ENCODE results near the gene THSD4. TPM values are rescaled to one million over a fixed set of nuclear protein-coding genes. Genes with fewer than 3 reads are reported as not detected.

THSD4 gene
- total RNA-seq, 2 experiments from 2014 or later: 0.08 TPM; not detected in 1

DNA sequence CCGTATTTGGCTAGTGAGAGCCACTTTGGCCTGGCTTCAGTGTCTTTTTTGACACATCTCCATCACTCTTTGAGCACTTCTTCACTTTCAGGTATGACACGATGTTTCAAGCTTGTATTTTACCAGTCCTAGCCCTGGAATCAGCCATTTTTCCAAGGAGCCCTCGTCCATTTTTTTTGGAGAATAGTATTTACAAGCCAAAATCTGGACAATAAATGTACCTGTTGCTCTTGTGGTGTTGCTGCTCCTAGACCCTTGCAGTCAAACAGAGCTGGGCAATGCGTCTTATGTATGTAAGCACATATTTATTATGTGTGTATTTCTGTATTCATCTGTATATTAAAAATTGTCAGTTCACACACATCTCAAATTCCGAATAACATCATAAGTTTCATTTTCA lies 231.2 kb downstream of the THSD4 start:
- H3K36me3 Mint-ChIP-seq (ENCODE audit: low read depth): no peaks in the 10 kb centered on the region
- H3K27me3 Mint-ChIP-seq: no peaks in the 10 kb centered on the region
- H3K4me1 Mint-ChIP-seq: no peaks in the 10 kb centered on the region
- ChIA-PET CTCF (no interaction called here), POLR2A (no interaction called here)
- DNase-seq: no peak
- H3K27ac Mint-ChIP-seq: no peak overlapping the region
- no peak overlapping the region for H3K4me3 Mint-ChIP-seq
- H3K9me3 Mint-ChIP-seq: no peaks in the 10 kb centered on the region

DNA sequence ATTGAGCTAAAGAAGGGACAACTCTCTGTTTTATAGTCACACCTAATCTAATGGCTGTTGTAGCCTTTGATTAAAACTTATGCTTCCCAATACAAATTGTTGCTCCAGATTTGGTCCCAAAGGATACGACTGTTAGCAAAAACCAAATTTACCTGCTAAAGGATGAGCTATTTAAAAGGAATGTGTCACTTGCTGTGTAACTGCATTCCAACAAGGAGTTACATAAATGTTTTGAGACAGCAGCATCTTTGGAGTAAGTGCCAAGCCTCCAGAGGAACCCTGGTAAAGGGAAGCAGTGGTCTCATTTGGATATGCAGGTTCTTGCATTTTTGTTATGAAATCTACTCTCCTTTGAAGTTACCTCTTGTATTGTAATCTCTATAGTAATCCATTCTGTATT lies 233.3 kb downstream of the THSD4 start:
- Mint-ChIP-seq H3K4me1 (no peaks in the 10 kb centered on the region), H3K36me3 (ENCODE audit: low read depth) (no peaks in the 10 kb centered on the region), H3K27ac (no peak overlapping the region), H3K4me3 (no peak overlapping the region), H3K27me3 (no peaks in the 10 kb centered on the region), H3K9me3 (no peaks in the 10 kb centered on the region)
- no peak for DNase-seq
- ChIA-PET CTCF (no interaction called here), POLR2A (no interaction called here)

DNA sequence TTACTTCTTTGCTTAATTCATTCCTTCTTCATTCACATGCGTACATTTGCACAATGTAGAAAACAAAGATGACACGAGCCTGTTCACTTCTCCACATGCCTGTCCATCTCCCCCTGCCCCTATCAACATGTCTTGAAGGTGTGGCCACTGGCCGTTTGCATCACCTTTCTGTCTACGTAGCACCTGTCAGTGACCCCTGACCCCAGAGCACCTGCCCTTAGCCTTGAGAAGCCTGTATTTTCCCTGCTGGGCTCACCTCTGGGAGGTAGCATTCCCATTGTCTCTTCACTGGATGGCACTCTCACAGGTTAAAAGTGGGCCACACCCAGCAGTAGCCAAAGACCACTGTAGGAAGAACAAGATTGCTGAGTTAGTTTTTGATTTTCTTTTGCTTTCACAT lies 234.1 kb downstream of the THSD4 start:
- ChIA-PET CTCF (no interaction called here), POLR2A (no interaction called here)
- no peak for DNase-seq
- no peaks in the 10 kb centered on the region for H3K27me3 Mint-ChIP-seq
- no peaks in the 10 kb centered on the region for H3K9me3 Mint-ChIP-seq
- H3K4me3 Mint-ChIP-seq: no peak overlapping the region
- H3K4me1 Mint-ChIP-seq: no peaks in the 10 kb centered on the region
- H3K27ac Mint-ChIP-seq: no peak overlapping the region
- no peaks in the 10 kb centered on the region for H3K36me3 Mint-ChIP-seq (ENCODE audit: low read depth)

DNA sequence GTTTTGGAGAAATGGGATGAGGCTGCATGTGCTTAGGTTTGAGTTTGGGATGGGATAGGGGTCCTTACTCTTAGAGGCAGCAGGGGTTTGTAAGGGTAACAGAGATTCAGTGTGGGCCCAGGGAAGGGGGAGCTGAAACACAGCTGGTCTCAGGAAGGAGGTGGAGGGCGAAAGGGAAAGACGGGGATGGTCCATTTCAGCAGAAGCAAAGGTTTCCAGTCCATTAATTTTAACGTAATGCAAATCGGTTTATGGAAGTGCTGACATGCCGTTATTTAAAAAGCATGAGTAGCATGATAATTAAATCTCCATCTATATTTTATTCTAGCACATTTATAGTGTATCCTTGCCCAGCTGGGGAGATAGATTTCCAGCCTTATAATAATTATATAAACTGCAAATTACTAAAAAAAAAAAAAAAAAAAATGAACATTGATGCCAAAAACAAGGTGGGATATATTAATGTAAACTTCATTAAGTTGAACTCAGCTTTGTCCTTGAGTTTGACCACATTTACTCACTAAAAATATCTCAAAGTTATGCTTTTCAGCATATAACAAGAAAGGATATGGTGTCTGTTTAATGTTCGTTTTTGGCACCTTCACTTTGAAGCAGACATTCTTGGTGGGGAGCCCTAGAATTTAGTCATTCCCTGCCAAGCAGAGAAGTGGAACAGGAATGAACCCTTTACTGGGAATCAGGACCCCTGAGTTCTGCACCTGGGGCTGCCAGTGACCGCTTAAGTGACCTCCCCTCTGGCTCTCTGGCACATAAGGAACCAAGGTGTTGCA lies 234.7 kb downstream of the THSD4 start:
- no peaks in the 10 kb centered on the region for H3K4me1 Mint-ChIP-seq
- DNase-seq: no peak
- ChIA-PET POLR2A (interaction anchor here (0.7 kb wide), 1 partner anchor 1182 kb away, joined by 3 read pairs; no protein-coding TSS in a partner anchor), CTCF (no interaction called here)
- no peak overlapping the region for H3K27ac Mint-ChIP-seq
- H3K4me3 Mint-ChIP-seq: no peak overlapping the region
- no peaks in the 10 kb centered on the region for H3K36me3 Mint-ChIP-seq (ENCODE audit: low read depth)
- no peaks in the 10 kb centered on the region for H3K9me3 Mint-ChIP-seq
- no peaks in the 10 kb centered on the region for H3K27me3 Mint-ChIP-seq

DNA sequence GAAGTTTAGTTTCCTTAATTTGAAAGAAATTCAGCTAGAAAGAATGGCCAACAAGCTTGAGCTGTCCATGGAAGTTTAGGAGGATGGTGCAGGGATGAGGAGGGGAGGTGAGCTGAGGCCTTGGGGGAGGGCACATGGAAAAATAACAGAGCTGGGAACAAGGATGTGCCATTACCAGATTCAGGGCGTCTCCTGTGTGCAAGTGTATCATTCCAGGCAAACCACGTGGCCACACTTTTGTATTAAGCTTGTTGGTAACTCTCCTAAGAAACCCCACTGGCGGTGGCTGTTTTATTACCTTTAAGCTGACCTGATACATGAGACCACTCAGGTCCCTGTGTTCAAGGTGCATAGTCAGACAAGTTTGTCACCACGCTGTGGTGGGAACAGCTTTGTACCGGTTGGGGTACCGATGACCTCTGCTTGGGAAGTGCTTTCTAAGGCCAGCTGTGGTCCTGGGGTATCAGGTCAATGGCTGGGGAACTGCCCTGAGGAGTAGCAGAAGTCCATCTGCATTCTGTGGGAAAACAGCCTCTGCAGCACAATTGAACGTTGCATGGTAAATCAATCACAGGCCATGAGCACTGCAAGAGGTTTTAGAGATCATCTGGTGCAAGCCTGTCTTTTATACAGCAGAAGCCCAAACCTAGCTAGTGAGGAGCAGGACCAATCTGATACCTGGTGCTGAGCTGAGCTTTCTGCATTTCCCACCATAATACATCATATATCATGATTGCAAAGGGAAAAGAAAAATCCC lies 235.5 kb downstream of the THSD4 start:
- no peak overlapping the region for H3K4me3 Mint-ChIP-seq
- CTCF ChIA-PET: no interaction called here
- DNase-seq: no peak
- no peaks in the 10 kb centered on the region for H3K27me3 Mint-ChIP-seq
- no peaks in the 10 kb centered on the region for H3K36me3 Mint-ChIP-seq (ENCODE audit: low read depth)
- H3K27ac Mint-ChIP-seq: no peak overlapping the region
- POLR2A ChIA-PET: interaction anchor here (0.7 kb wide), 1 partner anchor 1183 kb away, joined by 3 read pairs; no protein-coding TSS in a partner anchor
- no peaks in the 10 kb centered on the region for H3K9me3 Mint-ChIP-seq
- H3K4me1 Mint-ChIP-seq: no peaks in the 10 kb centered on the region

DNA sequence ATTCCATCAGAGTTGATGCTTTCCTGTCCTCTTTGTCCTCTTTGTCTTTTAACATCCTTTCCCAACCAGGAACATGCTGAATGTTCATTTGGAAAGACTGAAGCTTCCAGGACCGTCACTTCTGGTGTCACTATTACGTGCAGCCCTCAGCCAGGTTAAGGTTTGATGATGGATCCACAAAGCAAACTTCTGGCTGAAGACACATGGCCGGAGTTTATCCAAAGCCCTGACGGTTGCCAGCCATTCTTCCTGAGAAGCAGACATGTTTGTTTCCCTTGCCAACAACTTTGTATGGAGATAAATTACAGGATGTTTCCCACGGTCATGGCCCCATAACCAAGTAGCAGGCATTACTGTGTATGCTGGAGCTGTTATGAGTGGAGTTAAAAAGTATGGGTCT lies 236.9 kb downstream of the THSD4 start:
- Mint-ChIP-seq H3K4me1 (no peaks in the 10 kb centered on the region), H3K4me3 (no peak overlapping the region), H3K27me3 (no peaks in the 10 kb centered on the region), H3K36me3 (ENCODE audit: low read depth) (no peaks in the 10 kb centered on the region), H3K9me3 (no peaks in the 10 kb centered on the region), H3K27ac (no peak overlapping the region)
- DNase-seq: no peak
- CTCF ChIA-PET: no interaction called here
- POLR2A ChIA-PET: no interaction called here

DNA sequence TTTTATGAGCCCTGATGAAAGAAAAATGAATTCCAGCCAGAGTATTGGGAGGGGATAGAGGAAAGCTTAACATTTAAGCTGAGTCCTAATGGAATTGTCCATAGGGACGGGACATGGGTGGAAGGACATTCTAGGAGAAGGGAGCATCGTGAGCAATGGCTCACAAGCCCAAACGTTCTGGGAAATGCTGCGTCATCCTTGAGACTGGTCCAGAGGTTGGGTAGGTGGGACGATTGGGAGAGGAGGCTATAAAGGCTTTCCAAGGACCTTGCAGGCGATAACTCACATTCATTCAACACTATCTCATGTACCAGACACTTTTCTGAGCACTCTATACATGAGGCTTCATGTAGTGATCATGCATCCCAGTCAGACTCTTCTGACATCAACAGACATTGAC lies 237.5 kb downstream of the THSD4 start:
- CTCF ChIA-PET: no interaction called here
- H3K27me3 Mint-ChIP-seq: no peaks in the 10 kb centered on the region

DNA sequence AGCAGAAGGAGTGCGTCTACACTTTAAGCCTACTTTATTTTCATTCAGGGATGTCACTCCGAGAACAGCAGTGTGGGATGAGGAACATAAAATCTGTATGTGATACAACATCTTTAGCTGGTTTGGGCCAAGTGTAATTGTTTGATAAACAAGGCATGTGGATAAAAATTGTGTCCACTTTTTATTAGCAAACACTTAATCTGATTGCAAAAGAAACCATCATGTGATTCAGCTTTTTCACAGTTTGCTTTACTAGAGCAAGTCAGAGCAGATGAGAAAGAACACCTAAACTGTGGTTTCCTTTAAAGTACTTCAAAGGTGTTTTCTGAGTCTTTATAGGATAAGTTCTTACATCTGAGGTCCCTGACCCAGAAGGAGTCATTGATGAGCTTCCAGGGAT lies 237.9 kb downstream of the THSD4 start:
- no peak for DNase-seq
- POLR2A ChIA-PET: no interaction called here
- no peaks in the 10 kb centered on the region for H3K36me3 Mint-ChIP-seq (ENCODE audit: low read depth)

More for the DNA sequence above, 237.5 kb downstream of the THSD4 start:
- no peaks in the 10 kb centered on the region for H3K9me3 Mint-ChIP-seq
- no peak overlapping the region for H3K4me3 Mint-ChIP-seq
- no peak for DNase-seq
- no peak overlapping the region for H3K27ac Mint-ChIP-seq
- H3K4me1 Mint-ChIP-seq: no peaks in the 10 kb centered on the region
- POLR2A ChIA-PET: no interaction called here
- no peaks in the 10 kb centered on the region for H3K36me3 Mint-ChIP-seq (ENCODE audit: low read depth)

DNA sequence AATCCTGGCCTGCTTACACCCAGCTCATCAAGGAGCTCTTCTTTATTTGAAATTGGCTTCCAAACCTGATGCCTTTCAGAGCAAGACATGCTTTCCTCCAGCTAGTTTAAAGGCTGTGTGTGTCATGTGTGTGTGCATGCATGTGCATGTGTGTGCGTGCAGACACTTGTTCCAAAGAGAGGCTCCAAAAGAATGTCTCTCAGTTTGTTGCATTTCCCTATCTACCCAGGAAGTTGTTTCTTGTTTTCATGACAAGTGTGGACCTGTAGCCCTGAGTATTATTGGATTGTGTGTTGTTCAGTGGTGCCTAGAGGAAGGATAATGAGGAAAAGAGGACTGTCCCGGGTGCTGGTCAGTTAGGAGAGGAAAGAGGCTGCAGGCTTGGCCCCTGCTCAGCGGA lies 240.0 kb downstream of the THSD4 start:
- DNase-seq: no peak
- CTCF ChIA-PET: no interaction called here
- Mint-ChIP-seq H3K4me3 (no peak overlapping the region), H3K36me3 (ENCODE audit: low read depth) (no peaks in the 10 kb centered on the region), H3K27ac (no peak overlapping the region), H3K9me3 (no peaks in the 10 kb centered on the region), H3K27me3 (no peaks in the 10 kb centered on the region), H3K4me1 (no peaks in the 10 kb centered on the region)
- POLR2A ChIA-PET: no interaction called here

More for the DNA sequence above, 237.9 kb downstream of the THSD4 start:
- Mint-ChIP-seq H3K9me3 (no peaks in the 10 kb centered on the region), H3K27ac (no peak overlapping the region), H3K4me1 (no peaks in the 10 kb centered on the region), H3K27me3 (no peaks in the 10 kb centered on the region), H3K4me3 (no peak overlapping the region)
- CTCF ChIA-PET: no interaction called here

DNA sequence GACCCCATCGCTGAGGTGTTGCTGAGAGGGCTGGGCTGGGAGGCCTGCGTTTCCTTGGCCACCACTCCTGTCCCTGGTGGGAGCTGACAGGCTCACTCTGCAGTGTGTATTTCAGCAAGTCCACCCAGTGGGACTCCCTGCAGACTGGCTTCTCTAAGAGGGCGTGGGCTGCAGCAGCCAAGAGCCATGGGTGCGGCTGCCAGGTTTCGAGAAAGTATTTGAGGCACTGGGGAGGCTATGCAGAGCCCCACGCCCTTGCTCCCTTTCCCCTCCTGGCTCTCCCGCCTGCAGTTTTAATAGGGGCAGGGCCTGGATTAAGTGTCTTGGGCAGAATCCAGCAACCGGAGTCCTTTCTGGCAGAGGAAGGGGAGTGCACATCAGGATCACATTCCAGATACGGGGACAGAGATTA lies 242.1 kb downstream of the THSD4 start:
- no peak overlapping the region for H3K27ac Mint-ChIP-seq
- no peaks in the 10 kb centered on the region for H3K9me3 Mint-ChIP-seq
- no peak for DNase-seq
- H3K27me3 Mint-ChIP-seq: no peaks in the 10 kb centered on the region
- H3K4me1 Mint-ChIP-seq: no peaks in the 10 kb centered on the region
- ChIA-PET POLR2A (no interaction called here), CTCF (no interaction called here)
- H3K4me3 Mint-ChIP-seq: no peak overlapping the region
- no peaks in the 10 kb centered on the region for H3K36me3 Mint-ChIP-seq (ENCODE audit: low read depth)

DNA sequence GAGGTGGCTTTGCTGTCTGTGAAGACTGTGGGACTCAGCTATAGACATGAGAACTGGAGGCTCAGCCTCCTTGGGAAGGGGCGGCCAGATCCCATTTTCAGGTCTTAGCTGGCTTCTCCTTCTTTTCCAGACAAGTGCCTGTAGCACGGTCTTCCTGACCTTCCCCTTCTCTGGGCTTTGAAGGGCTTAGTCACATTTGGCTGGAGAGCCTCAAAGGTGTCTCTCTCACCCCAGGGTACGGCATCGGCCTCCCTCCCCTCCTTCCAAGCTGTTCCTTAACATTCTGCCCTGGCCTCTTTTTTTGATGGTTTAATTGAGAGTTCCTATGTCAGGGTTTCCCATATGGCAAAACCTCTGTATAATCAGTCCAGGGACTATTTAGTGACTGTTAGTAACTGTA lies 242.7 kb downstream of the THSD4 start:
- Mint-ChIP-seq H3K4me3 (no peak overlapping the region), H3K9me3 (no peaks in the 10 kb centered on the region), H3K27ac (no peak overlapping the region), H3K27me3 (no peaks in the 10 kb centered on the region), H3K36me3 (ENCODE audit: low read depth) (no peaks in the 10 kb centered on the region), H3K4me1 (no peaks in the 10 kb centered on the region)
- ChIA-PET POLR2A (no interaction called here), CTCF (no interaction called here)
- no peak for DNase-seq

DNA sequence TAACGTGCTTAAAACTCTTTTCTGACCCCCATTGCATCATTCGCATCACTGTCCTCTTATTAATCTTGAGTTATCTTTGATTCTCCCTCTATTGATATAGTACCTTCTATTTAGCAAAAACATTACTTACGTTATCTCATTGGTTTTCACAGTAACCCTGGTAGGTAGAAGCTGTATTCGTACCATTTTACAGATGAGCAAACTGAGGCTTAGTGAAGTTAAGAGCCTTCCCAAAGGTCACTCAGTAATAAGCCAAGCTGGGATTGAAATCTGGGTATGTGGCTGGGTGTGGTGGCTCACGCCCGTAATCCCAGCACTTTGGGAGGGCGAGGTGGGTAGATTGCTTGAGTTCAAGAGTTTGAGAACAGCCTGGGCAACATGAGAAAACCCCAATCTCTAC lies 244.0 kb downstream of the THSD4 start:
- CTCF ChIA-PET: no interaction called here
- Mint-ChIP-seq H3K9me3 (no peaks in the 10 kb centered on the region), H3K4me1 (no peaks in the 10 kb centered on the region), H3K4me3 (no peak overlapping the region), H3K27me3 (no peaks in the 10 kb centered on the region), H3K36me3 (ENCODE audit: low read depth) (no peaks in the 10 kb centered on the region), H3K27ac (no peak overlapping the region)
- DNase-seq: no peak
- POLR2A ChIA-PET: no interaction called here

DNA sequence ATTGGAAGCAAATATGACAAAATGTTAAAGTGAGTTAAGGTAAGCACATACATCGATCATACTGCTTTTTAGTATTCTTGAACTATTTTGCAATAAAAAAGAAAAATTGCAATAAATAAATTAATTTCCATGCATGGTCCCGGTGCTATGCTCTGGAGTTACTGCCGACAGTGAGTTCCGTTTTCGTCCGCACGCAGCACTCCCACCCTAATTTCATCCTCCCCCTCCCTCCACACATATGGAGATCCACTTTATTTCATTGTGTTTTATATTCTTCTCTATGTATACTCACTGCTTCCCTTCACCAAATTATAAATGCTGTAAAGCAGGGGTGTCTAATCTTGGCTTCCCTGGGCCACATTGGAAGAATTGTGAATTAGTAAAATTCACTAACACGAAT lies 247.3 kb downstream of the THSD4 start:
- no peak for DNase-seq
- Mint-ChIP-seq H3K27ac (no peak overlapping the region), H3K9me3 (no peaks in the 10 kb centered on the region), H3K4me1 (peaks cover 4% of the 10 kb centered on the region), H3K27me3 (no peaks in the 10 kb centered on the region), H3K36me3 (ENCODE audit: low read depth) (no peaks in the 10 kb centered on the region), H3K4me3 (no peak overlapping the region)
- ChIA-PET CTCF (no interaction called here), POLR2A (no interaction called here)
